Activated T-helper 2 cell treated with anti-CD3 and anti-CD28 coated beads, Interferon-gamma antibody, Interleukin-2, Interleukin-4, amounts not matched to agents 10 μg/mL and 5 μg/mL and 100 μg/mL, durations not matched to agents 14 hours and 24 hours and 36 hours (primary cell): ENCODE measurements around the gene ST6GALNAC6. TPM values are rescaled to one million over a fixed set of nuclear protein-coding genes. Genes with fewer than 3 reads are reported as not detected.

ENCODE experiments used
- DNase-seq: peaks from one replicate; pipeline ENCODE4 v3.0.0; 2021; ENCODE audit warnings: low spot score
- H3K27ac Mint-ChIP-seq: one replicate; pipeline ENCODE4 v1.8.0; 2021; ENCODE audit warnings: mixed read lengths
- H3K27me3 Mint-ChIP-seq: one replicate; pipeline ENCODE4 v1.8.0; 2021; ENCODE audit warnings: low read depth, mixed read lengths
- H3K36me3 Mint-ChIP-seq: one replicate; pipeline ENCODE4 v1.8.0; 2021; ENCODE audit warnings: low read depth, mixed read lengths
- H3K4me1 Mint-ChIP-seq: one replicate; pipeline ENCODE4 v1.8.0; 2021; ENCODE audit warnings: low read depth, mixed read lengths
- H3K4me3 Mint-ChIP-seq: one replicate; pipeline ENCODE4 v1.8.0; 2021; ENCODE audit warnings: low read depth, mild to moderate bottlenecking, moderate library complexity, mixed read lengths
- H3K9me3 Mint-ChIP-seq: one replicate; pipeline ENCODE4 v1.8.0; 2021; ENCODE audit warnings: mixed read lengths
- intact Hi-C: fragments of 100-400 bp; cut with micrococcal nuclease; formaldehyde crosslinking; loops from one replicate; pipeline ENCODE4 v1.15.1; 2023
- total RNA-seq: library from RNA; stranded (reverse); gene quantifications from 2 replicates; pipeline ENCODE4 v1.2.3, GENCODE V29; 2022

ST6GALNAC6 gene
- total RNA-seq, 1 donor from 2014 or later: 60.7 TPM

- Mint-ChIP-seq H3K27me3 (no peaks in the 10 kb centered on the region), H3K36me3 (peaks cover 40% of the 10 kb centered on the region), H3K27ac (no peak overlapping the region), H3K9me3 (no peaks in the 10 kb centered on the region), H3K4me1 (peaks cover 42% of the 10 kb centered on the region), H3K4me3 (no peak overlapping the region)
- DNase-seq: no peak
- intact Hi-C loops: loop anchor here (10.0 kb wide), 1 partner anchor 295 kb away; the partner anchor contains the start of gene STXBP1
Measured at GRCh38 chr9:127909839-127910273, 10.5 kb upstream of the ST6GALNAC6 start.

- Mint-ChIP-seq H3K4me1 (peaks cover 47% of the 10 kb centered on the region), H3K27me3 (no peaks in the 10 kb centered on the region), H3K4me3 (no peak overlapping the region), H3K27ac (no peak overlapping the region), H3K36me3 (peaks cover 40% of the 10 kb centered on the region), H3K9me3 (no peaks in the 10 kb centered on the region)
- intact Hi-C loops: no loop called here
- no peak for DNase-seq
Measured at GRCh38 chr9:127908660-127908926, 9.2 kb upstream of the ST6GALNAC6 start.

- Mint-ChIP-seq H3K36me3 (peaks cover 40% of the 10 kb centered on the region), H3K27me3 (no peaks in the 10 kb centered on the region), H3K9me3 (no peaks in the 10 kb centered on the region), H3K4me3 (no peak overlapping the region), H3K4me1 (peaks cover 49% of the 10 kb centered on the region), H3K27ac (peak overlapping the region; percentile 42)
- no peak for DNase-seq
- intact Hi-C loops: no loop called here
Measured at GRCh38 chr9:127907867-127908659, 8.7 kb upstream of the ST6GALNAC6 start.

GRCh38 chr9:127905788-127906191 lies 6.4 kb upstream of the ST6GALNAC6 start:
- H3K4me3 Mint-ChIP-seq: peak overlapping the region; percentile 88

GRCh38 chr9:127905004-127905728 lies 5.8 kb upstream of the ST6GALNAC6 start:
- peaks cover 17% of the 10 kb centered on the region for H3K36me3 Mint-ChIP-seq
- peak overlapping the region; percentile 99 for H3K27ac Mint-ChIP-seq
- no peaks in the 10 kb centered on the region for H3K9me3 Mint-ChIP-seq
- intact Hi-C loops: loop anchor here (2.0 kb wide), 1 partner anchor 14 kb away; no protein-coding TSS in a partner anchor
- H3K27me3 Mint-ChIP-seq: no peaks in the 10 kb centered on the region
- H3K4me3 Mint-ChIP-seq: peak overlapping the region; percentile 88
- peaks cover 31% of the 10 kb centered on the region for H3K4me1 Mint-ChIP-seq
- DNase-seq: no peak

More at GRCh38 chr9:127905788-127906191, 6.4 kb upstream of the ST6GALNAC6 start:
- Mint-ChIP-seq H3K9me3 (no peaks in the 10 kb centered on the region), H3K27me3 (no peaks in the 10 kb centered on the region), H3K4me1 (peaks cover 35% of the 10 kb centered on the region), H3K36me3 (peaks cover 21% of the 10 kb centered on the region), H3K27ac (peak overlapping the region; percentile 99)
- DNase-seq: no peak
- intact Hi-C loops: loop anchor here (2.0 kb wide), 1 partner anchor 13 kb away; no protein-coding TSS in a partner anchor

- Mint-ChIP-seq H3K4me1 (peaks cover 34% of the 10 kb centered on the region), H3K27ac (peak overlapping the region; percentile 99), H3K27me3 (no peaks in the 10 kb centered on the region), H3K9me3 (no peaks in the 10 kb centered on the region), H3K4me3 (peak overlapping the region; percentile 88), H3K36me3 (peaks cover 20% of the 10 kb centered on the region)
- intact Hi-C loops: loop anchor here (2.0 kb wide), 1 partner anchor 14 kb away; no protein-coding TSS in a partner anchor
- DNase-seq: no peak
Measured at GRCh38 chr9:127904561-127905003, 5.2 kb upstream of the ST6GALNAC6 start.

GRCh38 chr9:127903557-127904475 lies 4.4 kb upstream of the ST6GALNAC6 start:
- Mint-ChIP-seq H3K36me3 (peaks cover 18% of the 10 kb centered on the region), H3K27me3 (no peaks in the 10 kb centered on the region), H3K4me1 (peaks cover 34% of the 10 kb centered on the region), H3K4me3 (peak overlapping the region; percentile 88), H3K9me3 (no peaks in the 10 kb centered on the region), H3K27ac (peak overlapping the region; percentile 99)
- intact Hi-C loops: loop anchor here (2.0 kb wide), 1 partner anchor 15 kb away; no protein-coding TSS in a partner anchor
- DNase-seq: peak; percentile 83

- DNase-seq: no peak
- Mint-ChIP-seq H3K9me3 (peaks cover 24% of the 10 kb centered on the region), H3K4me1 (peaks cover 18% of the 10 kb centered on the region), H3K36me3 (peaks cover 55% of the 10 kb centered on the region), H3K27ac (peak overlapping the region; percentile 83), H3K27me3 (no peaks in the 10 kb centered on the region), H3K4me3 (peak overlapping the region; percentile 88)
- intact Hi-C loops: no loop called here
Measured at GRCh38 chr9:127898433-127899127, 823 bp downstream of the ST6GALNAC6 start.

GRCh38 chr9:127897193-127897692 lies 2.2 kb downstream of the ST6GALNAC6 start:
- no peak for DNase-seq
- Mint-ChIP-seq H3K36me3 (peaks cover 66% of the 10 kb centered on the region), H3K4me1 (peaks cover 20% of the 10 kb centered on the region), H3K27ac (no peak overlapping the region), H3K4me3 (no peak overlapping the region), H3K9me3 (peaks cover 35% of the 10 kb centered on the region), H3K27me3 (no peaks in the 10 kb centered on the region)
- intact Hi-C loops: no loop called here

- no peak overlapping the region for H3K27ac Mint-ChIP-seq
- H3K4me1 Mint-ChIP-seq: peaks cover 18% of the 10 kb centered on the region
- no peak overlapping the region for H3K4me3 Mint-ChIP-seq
- H3K27me3 Mint-ChIP-seq: no peaks in the 10 kb centered on the region
- peaks cover 37% of the 10 kb centered on the region for H3K9me3 Mint-ChIP-seq
- no peak for DNase-seq
- intact Hi-C loops: no loop called here
- H3K36me3 Mint-ChIP-seq: peaks cover 71% of the 10 kb centered on the region
Measured at GRCh38 chr9:127896395-127897192, 2.8 kb downstream of the ST6GALNAC6 start.

- intact Hi-C loops: no loop called here
- Mint-ChIP-seq H3K36me3 (peaks cover 77% of the 10 kb centered on the region), H3K27ac (no peak overlapping the region), H3K9me3 (peaks cover 37% of the 10 kb centered on the region), H3K4me3 (no peak overlapping the region), H3K27me3 (no peaks in the 10 kb centered on the region), H3K4me1 (peaks cover 17% of the 10 kb centered on the region)
- no peak for DNase-seq
Measured at GRCh38 chr9:127895811-127896210, 3.6 kb downstream of the ST6GALNAC6 start.
